NCI-H2196 (cell line): ENCODE measurements around the gene ARHGEF1.
"Not testable (repeated sequence)": the region's sequence is repeated elsewhere in the genome, so short reads cannot be mapped to it uniquely, and the experiment has no call there.

Source experiments
- DNase-seq: peaks from one replicate; lab custom pipeline; 2025; ENCODE audit not compliant: unreplicated experiment; lab: John Stamatoyannopoulos, UW

The ARHGEF1 gene

GRCh38 chr19:41862445-41862986, 20.5 kb upstream of the ARHGEF1 start:
- no peak for DNase-seq

- no peak for DNase-seq
Observed at GRCh38 chr19:41863209-41863931, 19.6 kb upstream of the ARHGEF1 start.

- no peak for DNase-seq
Observed at GRCh38 chr19:41864374-41864773, 18.6 kb upstream of the ARHGEF1 start.

GRCh38 chr19:41866284-41866683, 16.7 kb upstream of the ARHGEF1 start:
- peak; percentile 43 for DNase-seq

GRCh38 chr19:41868120-41868988, 14.6 kb upstream of the ARHGEF1 start:
- DNase-seq, result no peak

- DNase-seq, result no peak
Observed at GRCh38 chr19:41868989-41869300, 14.0 kb upstream of the ARHGEF1 start.

- no peak for DNase-seq
Observed at GRCh38 chr19:41869374-41869955, 13.5 kb upstream of the ARHGEF1 start.

- no peak for DNase-seq
Observed at GRCh38 chr19:41870401-41870873, 12.5 kb upstream of the ARHGEF1 start.

- DNase-seq, result no peak
Observed at GRCh38 chr19:41871573-41872383, 11.2 kb upstream of the ARHGEF1 start.

GRCh38 chr19:41872384-41872774, 10.6 kb upstream of the ARHGEF1 start:
- DNase-seq, result no peak

GRCh38 chr19:41872775-41873647, 10.0 kb upstream of the ARHGEF1 start:
- DNase-seq, result peak; percentile 82

- DNase-seq, result not testable (repeated sequence)
Observed at GRCh38 chr19:41875973-41876372, 7.0 kb upstream of the ARHGEF1 start.

- DNase-seq, result no peak
Observed at GRCh38 chr19:41876847-41877832, 5.8 kb upstream of the ARHGEF1 start, which contains the start of gene CD79A. CD79A (plus strand) TSS chr19:41877279; CDS start chr19:41877305, 26 bp downstream.

GRCh38 chr19:41877916-41878905, 4.8 kb upstream of the ARHGEF1 start:
- DNase-seq, result no peak

- no peak for DNase-seq
Observed at GRCh38 chr19:41879080-41879479, 3.9 kb upstream of the ARHGEF1 start.

GRCh38 chr19:41879670-41880328, 3.2 kb upstream of the ARHGEF1 start:
- DNase-seq, result no peak

- no peak for DNase-seq
Observed at GRCh38 chr19:41880329-41880708, 2.7 kb upstream of the ARHGEF1 start.
